OCI-LY1 (cell line): ENCODE results near the gene COPRS.

Experiments used
- EZH2 ChIP-seq: fragments of 200-600 bp; sonication (generic), shearing (Covaris generic); IDR thresholded peaks from 2 replicates; pipeline ENCODE4 v1.8.0; 2017; ENCODE audit warnings: borderline replicate concordance, mixed run types, mild to moderate bottlenecking, antibody characterized with exemption, low read length, moderate library complexity, mixed read lengths
- TF ChIP-seq, protein P1 (sequence below): fragments of 200-600 bp; sonication (generic), shearing (Covaris generic); IDR thresholded peaks from 2 replicates; pipeline ENCODE4 v1.5.1; 2017; ENCODE audit warnings: mild to moderate bottlenecking, antibody characterized with exemption, low read length, moderate library complexity, mixed read lengths

DNA sequence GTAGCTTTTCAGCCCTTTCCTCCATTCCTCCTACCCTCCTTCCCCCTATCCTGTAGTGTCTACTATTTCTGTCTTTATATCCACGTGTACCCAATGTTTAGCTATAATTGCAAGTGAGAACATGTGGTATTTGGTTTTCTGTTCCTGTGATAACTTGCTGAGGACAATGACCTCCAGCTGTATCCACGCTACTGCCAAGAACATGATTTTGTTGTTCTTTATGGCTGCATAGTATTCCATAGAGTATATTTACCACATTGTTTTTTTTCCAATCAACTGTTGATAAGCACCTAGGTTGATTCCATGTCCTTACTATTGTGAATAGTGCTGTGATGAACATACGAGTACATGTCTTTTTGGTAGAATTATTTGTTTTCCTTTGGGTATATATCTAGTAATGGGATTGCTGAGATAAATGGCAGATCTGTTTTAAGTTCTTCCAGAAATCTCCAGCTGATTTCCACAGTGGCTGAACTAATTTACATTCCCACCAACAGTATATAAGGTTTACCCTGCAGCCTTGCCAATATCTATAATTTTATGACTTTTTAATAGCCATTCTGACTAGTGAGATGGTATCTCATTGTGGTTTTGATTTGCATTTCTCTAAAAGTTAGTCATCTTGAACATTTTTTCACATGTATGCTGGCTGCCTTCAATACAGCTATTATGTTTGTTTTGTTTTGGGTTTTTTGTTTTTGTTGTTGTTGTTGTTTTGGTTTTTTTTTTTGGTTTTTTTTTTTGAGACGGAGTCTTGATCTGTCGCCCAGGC lies 10.9 kb upstream of the COPRS start:
- TF ChIP-seq, protein P1, sequence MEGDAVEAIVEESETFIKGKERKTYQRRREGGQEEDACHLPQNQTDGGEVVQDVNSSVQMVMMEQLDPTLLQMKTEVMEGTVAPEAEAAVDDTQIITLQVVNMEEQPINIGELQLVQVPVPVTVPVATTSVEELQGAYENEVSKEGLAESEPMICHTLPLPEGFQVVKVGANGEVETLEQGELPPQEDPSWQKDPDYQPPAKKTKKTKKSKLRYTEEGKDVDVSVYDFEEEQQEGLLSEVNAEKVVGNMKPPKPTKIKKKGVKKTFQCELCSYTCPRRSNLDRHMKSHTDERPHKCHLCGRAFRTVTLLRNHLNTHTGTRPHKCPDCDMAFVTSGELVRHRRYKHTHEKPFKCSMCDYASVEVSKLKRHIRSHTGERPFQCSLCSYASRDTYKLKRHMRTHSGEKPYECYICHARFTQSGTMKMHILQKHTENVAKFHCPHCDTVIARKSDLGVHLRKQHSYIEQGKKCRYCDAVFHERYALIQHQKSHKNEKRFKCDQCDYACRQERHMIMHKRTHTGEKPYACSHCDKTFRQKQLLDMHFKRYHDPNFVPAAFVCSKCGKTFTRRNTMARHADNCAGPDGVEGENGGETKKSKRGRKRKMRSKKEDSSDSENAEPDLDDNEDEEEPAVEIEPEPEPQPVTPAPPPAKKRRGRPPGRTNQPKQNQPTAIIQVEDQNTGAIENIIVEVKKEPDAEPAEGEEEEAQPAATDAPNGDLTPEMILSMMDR, result no peak
- no peak for TF ChIP-seq EZH2
